Bronchial epithelial cell (primary cell): Measurements from ENCODE around the gene UBE2L5. TPM values are rescaled to one million over a fixed set of nuclear protein-coding genes. Genes with fewer than 3 reads are reported as not detected.

ENCODE experiments used
- DNase-seq: peaks from one replicate; pipeline ENCODE4 v3.0.0-alpha.2; 2010; ENCODE audit warnings: low read depth
- FAIRE-seq: peaks from 2 replicates; lab custom pipeline; 2011; peaks lifted over from hg19 to GRCh38; lab: Jason Lieb, UNC
- H3K27me3 ChIP-seq: 2 replicates; pipeline ENCODE4 v1.5.1; 2011; ENCODE audit warnings: low read length; ENCODE audit not compliant: control insufficient read depth, insufficient read depth
- H3K36me3 ChIP-seq: 2 replicates; pipeline ENCODE4 v1.5.1; 2011; ENCODE audit warnings: low read length; ENCODE audit not compliant: control insufficient read depth, insufficient read depth
- H3K4me3 ChIP-seq: 2 replicates; pipeline ENCODE4 v1.5.1; 2011; ENCODE audit warnings: mild to moderate bottlenecking, low read depth, low read length, control low read depth
- CTCF ChIP-seq: IDR thresholded peaks from 2 replicates; pipeline ENCODE4 v1.5.1; 2011; ENCODE audit warnings: mild to moderate bottlenecking, moderate library complexity, low read length, control low read depth, inconsistent platforms; ENCODE audit not compliant: insufficient read depth, severe bottlenecking
- total RNA-seq: library from RNA; depleted of rRNA; stranded (reverse); fragments of >200 nt; gene quantifications from 2 replicates; pipeline ENCODE4 v1.2.1, GENCODE V29; 2014

UBE2L5 gene
- total RNA-seq, 1 donor from 2014 or later, result not detected

- DNase-seq, result no peak
- FAIRE-seq, result no peak
- H3K27me3 ChIP-seq, result no peaks in the 10 kb centered on the region
- no peak for TF ChIP-seq CTCF
- H3K36me3 ChIP-seq, result no peaks in the 10 kb centered on the region
- no peak overlapping the region for H3K4me3 ChIP-seq
Observed at GRCh38 chr13:30378191-30378590, 44.1 kb upstream of the UBE2L5 start.

- TF ChIP-seq CTCF, result no peak
Observed at GRCh38 chr13:30381049-30381448, 41.2 kb upstream of the UBE2L5 start.

GRCh38 chr13:30382836-30383525, 39.3 kb upstream of the UBE2L5 start:
- TF ChIP-seq CTCF, result no peak
- DNase-seq (no peak), FAIRE-seq (no peak)
- Histone ChIP-seq H3K27me3 (no peaks in the 10 kb centered on the region), H3K4me3 (no peak overlapping the region), H3K36me3 (no peaks in the 10 kb centered on the region)

More at GRCh38 chr13:30381049-30381448, 41.2 kb upstream of the UBE2L5 start:
- Histone ChIP-seq H3K4me3 (no peak overlapping the region), H3K36me3 (no peaks in the 10 kb centered on the region), H3K27me3 (no peaks in the 10 kb centered on the region)
- DNase-seq, result no peak
- FAIRE-seq, result no peak

- no peak for TF ChIP-seq CTCF
- H3K36me3 ChIP-seq, result no peaks in the 10 kb centered on the region
- no peaks in the 10 kb centered on the region for H3K27me3 ChIP-seq
- DNase-seq (peak; percentile 70), FAIRE-seq (no peak)
- H3K4me3 ChIP-seq, result no peak overlapping the region
Observed at GRCh38 chr13:30388406-30389283, 33.6 kb upstream of the UBE2L5 start.

- H3K36me3 ChIP-seq, result no peaks in the 10 kb centered on the region
- H3K27me3 ChIP-seq, result no peaks in the 10 kb centered on the region
- TF ChIP-seq CTCF, result no peak
- DNase-seq (no peak), FAIRE-seq (no peak)
- no peak overlapping the region for H3K4me3 ChIP-seq
Observed at GRCh38 chr13:30391956-30392680, 30.2 kb upstream of the UBE2L5 start.
